Smooth muscle cell (in vitro differentiated cells): Measurements from ENCODE around the gene RPTOR. TPM values are rescaled to one million over a fixed set of nuclear protein-coding genes. Genes with fewer than 3 reads are reported as not detected.

ENCODE experiments used
- DNase-seq: peaks from one replicate; lab custom pipeline; 2025; ENCODE audit not compliant: unreplicated experiment; lab: John Stamatoyannopoulos, UW
- H2AFZ ChIP-seq: fragments of 200-600 bp; sonication (generic); 2 replicates; pipeline ENCODE4 v1.6.0; 2016; ENCODE audit warnings: antibody characterized with exemption, low read depth, mild to moderate bottlenecking
- H3F3A ChIP-seq: fragments of 200-600 bp; sonication (generic); 2 replicates; pipeline ENCODE4 v1.6.0; 2017; ENCODE audit warnings: antibody characterized with exemption, low read depth
- H3K27ac ChIP-seq: fragments of 200-600 bp; sonication (generic); 2 replicates; pipeline ENCODE4 v1.5.1; 2016; ENCODE audit warnings: low read depth, mild to moderate bottlenecking
- H3K27me3 ChIP-seq: fragments of 200-600 bp; sonication (generic); 2 replicates; pipeline ENCODE4 v1.6.1; 2016; ENCODE audit warnings: low read depth, mild to moderate bottlenecking
- H3K36me3 ChIP-seq: fragments of 200-600 bp; sonication (generic); 2 replicates; pipeline ENCODE4 v1.5.1; 2016; ENCODE audit warnings: low read depth
- H3K4me1 ChIP-seq: fragments of 200-600 bp; sonication (generic); 2 replicates; pipeline ENCODE4 v1.5.1; 2016; ENCODE audit warnings: low read depth
- H3K4me2 ChIP-seq: fragments of 200-600 bp; sonication (generic); 2 replicates; pipeline ENCODE4 v1.6.0; 2016; ENCODE audit warnings: mild to moderate bottlenecking
- H3K4me3 ChIP-seq: fragments of 200-600 bp; sonication (generic); 2 replicates; pipeline ENCODE4 v1.5.1; 2016; ENCODE audit warnings: mild to moderate bottlenecking
- H3K79me2 ChIP-seq: fragments of 200-600 bp; sonication (generic); 2 replicates; pipeline ENCODE4 v1.6.0; 2016; ENCODE audit warnings: low read depth, mild to moderate bottlenecking
- H3K9ac ChIP-seq: fragments of 200-600 bp; sonication (generic); 2 replicates; pipeline ENCODE4 v1.6.0; 2016; ENCODE audit warnings: low read depth
- H3K9me3 ChIP-seq: fragments of 200-600 bp; sonication (generic); replicated peaks from 2 replicates; pipeline ENCODE4 v1.5.1; 2016; ENCODE audit warnings: low read depth
- H4K20me1 ChIP-seq: fragments of 200-600 bp; sonication (generic); 2 replicates; pipeline ENCODE4 v1.6.0; 2016; ENCODE audit warnings: low read depth
- WGBS: methylation state at CpG from one replicate; pipeline ENCODE4 v1.1.7; 2016; ENCODE audit warnings: low lambda C conversion rate; 5-methylcytosine and 5-hydroxymethylcytosine counted together
- polyA plus RNA-seq: library from polyadenylated mRNA; unstranded; fragments of >200 nt; fragmentation: Nextera tagmentation; extraction: Ambion mirVana; gene quantifications from 2 replicates; pipeline ENCODE4 v1.2.1, GENCODE V29; 2016
- total RNA-seq: library from RNA; depleted of rRNA; stranded (reverse); fragments of >200 nt; gene quantifications from 2 replicates; pipeline ENCODE4 v1.2.3, GENCODE V29; 2014
- TF ChIP-seq, protein P1 (sequence below): fragments of 200-600 bp; sonication (generic); IDR thresholded peaks from 2 replicates; pipeline ENCODE4 v1.5.1; 2017; ENCODE audit warnings: borderline replicate concordance, mild to moderate bottlenecking, antibody characterized with exemption; ENCODE audit not compliant: insufficient read depth, poor library complexity, severe bottlenecking

Gene RPTOR
- total and polyA plus RNA-seq, 2 experiments from 2014 or later: 10.6 to 12.2 TPM

DNA sequence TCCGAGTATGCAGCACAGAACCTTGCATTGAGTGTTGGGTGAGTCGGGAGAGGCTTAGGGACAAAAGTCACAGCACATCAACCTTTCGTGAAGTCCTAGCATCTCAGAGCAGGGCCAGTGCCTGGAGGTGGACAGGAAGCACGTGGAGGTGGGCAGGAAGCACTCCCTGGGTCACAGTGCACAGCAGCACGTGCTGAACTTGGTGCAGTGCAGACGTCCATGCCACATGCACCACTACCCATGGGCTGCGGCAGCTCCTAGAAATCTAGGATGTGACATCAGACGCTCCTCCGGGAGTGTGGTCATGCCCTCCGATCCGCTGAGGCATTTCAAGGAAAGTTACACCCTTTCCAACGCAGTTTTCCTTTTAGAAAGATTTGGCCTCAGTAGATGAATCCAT is 363.6 kb downstream of the RPTOR start:
- H3F3A ChIP-seq: no peaks in the 10 kb centered on the region
- H2AFZ ChIP-seq: no peak overlapping the region
- H4K20me1 ChIP-seq: no peaks in the 10 kb centered on the region
- no peaks in the 10 kb centered on the region for H3K36me3 ChIP-seq
- DNase-seq: no peak
- H3K4me3 ChIP-seq: no peak overlapping the region
- TF ChIP-seq, protein P1, sequence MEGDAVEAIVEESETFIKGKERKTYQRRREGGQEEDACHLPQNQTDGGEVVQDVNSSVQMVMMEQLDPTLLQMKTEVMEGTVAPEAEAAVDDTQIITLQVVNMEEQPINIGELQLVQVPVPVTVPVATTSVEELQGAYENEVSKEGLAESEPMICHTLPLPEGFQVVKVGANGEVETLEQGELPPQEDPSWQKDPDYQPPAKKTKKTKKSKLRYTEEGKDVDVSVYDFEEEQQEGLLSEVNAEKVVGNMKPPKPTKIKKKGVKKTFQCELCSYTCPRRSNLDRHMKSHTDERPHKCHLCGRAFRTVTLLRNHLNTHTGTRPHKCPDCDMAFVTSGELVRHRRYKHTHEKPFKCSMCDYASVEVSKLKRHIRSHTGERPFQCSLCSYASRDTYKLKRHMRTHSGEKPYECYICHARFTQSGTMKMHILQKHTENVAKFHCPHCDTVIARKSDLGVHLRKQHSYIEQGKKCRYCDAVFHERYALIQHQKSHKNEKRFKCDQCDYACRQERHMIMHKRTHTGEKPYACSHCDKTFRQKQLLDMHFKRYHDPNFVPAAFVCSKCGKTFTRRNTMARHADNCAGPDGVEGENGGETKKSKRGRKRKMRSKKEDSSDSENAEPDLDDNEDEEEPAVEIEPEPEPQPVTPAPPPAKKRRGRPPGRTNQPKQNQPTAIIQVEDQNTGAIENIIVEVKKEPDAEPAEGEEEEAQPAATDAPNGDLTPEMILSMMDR: no peak
- H3K4me2 ChIP-seq: no peak overlapping the region
- no peaks in the 10 kb centered on the region for H3K79me2 ChIP-seq
- no peak overlapping the region for H3K27ac ChIP-seq
- H3K4me1 ChIP-seq: no peaks in the 10 kb centered on the region
- no peak overlapping the region for H3K9ac ChIP-seq
- no peaks in the 10 kb centered on the region for H3K27me3 ChIP-seq
- H3K9me3 ChIP-seq: no peaks in the 10 kb centered on the region
- WGBS: 86% methylated on average over 12 of the region's 12 CpGs

DNA sequence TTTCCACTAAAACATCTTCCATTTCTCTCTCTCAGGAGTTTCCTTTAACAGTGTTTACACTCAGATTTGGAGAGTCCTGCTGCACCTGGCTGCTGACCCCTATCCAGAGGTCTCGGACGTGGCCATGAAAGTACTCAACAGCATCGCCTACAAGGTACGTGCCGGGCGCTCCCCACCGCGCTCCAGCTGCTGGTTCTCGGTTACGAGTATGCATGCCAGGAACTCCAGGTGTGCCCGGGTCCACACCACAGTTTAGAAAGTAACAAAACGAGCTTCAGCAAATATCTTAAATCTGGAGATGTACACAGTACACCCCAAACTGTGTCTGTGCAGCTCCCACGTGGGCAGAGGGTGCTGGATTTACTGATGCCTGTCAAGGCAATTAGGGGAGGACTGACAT is 364.1 kb downstream of the RPTOR start:
- Histone ChIP-seq H4K20me1 (no peaks in the 10 kb centered on the region), H2AFZ (no peak overlapping the region), H3K9me3 (no peaks in the 10 kb centered on the region), H3K4me3 (no peak overlapping the region), H3K4me2 (no peak overlapping the region), H3K27ac (no peak overlapping the region), H3K79me2 (no peaks in the 10 kb centered on the region), H3K27me3 (no peaks in the 10 kb centered on the region), H3F3A (no peaks in the 10 kb centered on the region), H3K9ac (no peak overlapping the region), H3K36me3 (no peaks in the 10 kb centered on the region), H3K4me1 (no peaks in the 10 kb centered on the region)
- DNase-seq: no peak
- WGBS: over 99% methylated on average over 13 of the region's 13 CpGs
- TF ChIP-seq, protein P1: no peak

DNA sequence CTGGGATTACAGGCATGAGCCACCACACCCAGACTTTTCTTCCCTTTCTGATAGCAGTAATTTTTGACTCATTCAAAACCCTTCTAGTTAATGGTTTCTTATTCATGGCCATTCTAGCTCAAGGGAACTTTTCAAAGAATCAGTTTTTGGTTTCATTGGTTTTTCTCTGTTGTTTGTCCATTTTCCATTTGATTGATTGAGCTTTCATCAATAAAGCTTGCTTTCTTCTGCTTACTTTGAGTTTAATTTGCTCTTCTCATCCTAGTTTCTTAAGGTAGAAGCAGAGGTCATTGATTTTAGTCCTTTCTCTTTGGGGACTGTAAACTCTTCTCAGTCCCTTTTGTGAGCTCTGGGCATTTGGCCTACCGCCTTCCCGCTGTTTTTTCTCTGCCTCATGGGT is 365.0 kb downstream of the RPTOR start:
- TF ChIP-seq, protein P1: no peak
- H3K27me3 ChIP-seq: no peaks in the 10 kb centered on the region
- no peak overlapping the region for H3K4me3 ChIP-seq
- no peaks in the 10 kb centered on the region for H3F3A ChIP-seq
- no peak for DNase-seq
- no peaks in the 10 kb centered on the region for H3K36me3 ChIP-seq
- no peak overlapping the region for H2AFZ ChIP-seq
- no peaks in the 10 kb centered on the region for H3K4me1 ChIP-seq
- H4K20me1 ChIP-seq: no peaks in the 10 kb centered on the region
- no peak overlapping the region for H3K9ac ChIP-seq
- no peaks in the 10 kb centered on the region for H3K79me2 ChIP-seq
- no peaks in the 10 kb centered on the region for H3K9me3 ChIP-seq
- H3K27ac ChIP-seq: no peak overlapping the region
- H3K4me2 ChIP-seq: no peak overlapping the region
- WGBS: 100% methylated on average over 2 of the region's 2 CpGs

DNA sequence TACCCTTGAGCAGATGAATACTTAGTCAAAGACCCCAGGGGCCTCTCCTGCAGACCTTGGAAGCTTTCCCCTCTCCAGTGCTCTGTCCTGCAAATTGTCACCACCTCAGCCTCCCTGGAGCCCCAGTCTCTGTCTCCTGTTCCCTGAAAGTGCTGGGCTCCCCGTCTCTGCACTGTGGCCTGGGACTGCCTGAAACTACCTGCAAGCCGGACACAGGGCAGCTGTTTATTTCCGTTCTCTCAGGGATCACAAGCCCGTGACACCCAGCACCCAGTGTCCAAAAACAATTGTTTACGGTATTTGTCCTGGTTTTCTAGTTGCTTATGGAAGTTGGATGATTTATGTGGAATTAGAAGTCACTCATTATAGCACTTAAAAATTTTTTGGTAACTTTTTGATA is 365.4 kb downstream of the RPTOR start:
- no peak overlapping the region for H2AFZ ChIP-seq
- H3K4me3 ChIP-seq: no peak overlapping the region
- H3K27me3 ChIP-seq: no peaks in the 10 kb centered on the region
- TF ChIP-seq, protein P1: no peak
- DNase-seq: no peak
- no peak overlapping the region for H3K27ac ChIP-seq
- no peaks in the 10 kb centered on the region for H3K36me3 ChIP-seq
- H4K20me1 ChIP-seq: no peaks in the 10 kb centered on the region
- no peaks in the 10 kb centered on the region for H3K4me1 ChIP-seq
- no peak overlapping the region for H3K9ac ChIP-seq
- WGBS: 98% methylated on average over 5 of the region's 5 CpGs
- no peak overlapping the region for H3K4me2 ChIP-seq
- H3K9me3 ChIP-seq: no peaks in the 10 kb centered on the region
- no peaks in the 10 kb centered on the region for H3F3A ChIP-seq
- H3K79me2 ChIP-seq: no peaks in the 10 kb centered on the region
